ENCODE data around the gene TRIM44.
"Not testable (repeated sequence)": the region's sequence is repeated elsewhere in the genome, so short reads cannot be mapped to it uniquely, and the experiment has no call there.

Gene TRIM44

GRCh38 chr11:35855671-35856070 is 193.1 kb downstream of the TRIM44 start:
- no peak for DNase-seq (ENCODE audit: low spot score)

GRCh38 chr11:35856259-35856658 is 193.7 kb downstream of the TRIM44 start:
- no peak for DNase-seq (ENCODE audit: low spot score)

GRCh38 chr11:35856756-35857155 is 194.2 kb downstream of the TRIM44 start:
- DNase-seq (ENCODE audit: low spot score), result no peak

- DNase-seq (ENCODE audit: low spot score), result no peak
Observed at GRCh38 chr11:35857922-35858321, 195.3 kb downstream of the TRIM44 start.

- no peak for DNase-seq (ENCODE audit: low spot score)
Observed at GRCh38 chr11:35859301-35859700, 196.7 kb downstream of the TRIM44 start.

GRCh38 chr11:35860194-35860593 is 197.6 kb downstream of the TRIM44 start:
- DNase-seq (ENCODE audit: low spot score), result not testable (repeated sequence)

- DNase-seq (ENCODE audit: low spot score), result no peak
Observed at GRCh38 chr11:35861191-35861590, 198.6 kb downstream of the TRIM44 start.

- DNase-seq (ENCODE audit: low spot score), result no peak
Observed at GRCh38 chr11:35862666-35863065, 200.1 kb downstream of the TRIM44 start.

GRCh38 chr11:35864131-35864530 is 201.6 kb downstream of the TRIM44 start:
- no peak for DNase-seq (ENCODE audit: low spot score)

GRCh38 chr11:35866601-35867000 is 204.0 kb downstream of the TRIM44 start:
- no peak for DNase-seq (ENCODE audit: low spot score)

Measured in CD4-positive, alpha-beta T cell treated with Interleukin-6 at 100 ng/mL for 8 hours (primary cell).